MCF 10A (cell line): Measurements from ENCODE around the gene TMEM14C. TPM values are rescaled to one million over a fixed set of nuclear protein-coding genes. Genes with fewer than 3 reads are reported as not detected.
A peak's percentile ranks its signal among the peaks of the same experiment; 100 is the strongest.
"Not testable (repeated sequence)": the region's sequence is repeated elsewhere in the genome, so short reads cannot be mapped to it uniquely, and the experiment has no call there.

Source experiments
- BruUV-seq: library from RNA; stranded (reverse); fragments of 400-500 nt; replicated peaks from 2 replicates; lab custom pipeline; 2021; lab: Mats Ljungman, UMichigan
- CTCF ChIA-PET: fragments of 300-600 bp; sonication (Branson Sonifier 250); formaldehyde crosslinking; extraction: SDS; loops from one replicate; lab custom pipeline; 2021; ENCODE audit warnings: antibody characterized with exemption, inconsistent platforms; lab: Yijun Ruan, JAX
- POLR2A ChIA-PET: fragments of 300-600, 350-650 bp; sonication (Branson Sonifier 250); formaldehyde crosslinking; extraction: SDS; loops from one replicate; lab custom pipeline; 2020; ENCODE audit warnings: antibody characterized with exemption, inconsistent platforms; lab: Yijun Ruan, JAX
- DNase-seq: peaks from one replicate; pipeline ENCODE4 v3.0.0-alpha.2; 2018; ENCODE audit not compliant: unreplicated experiment
- H3K27ac Mint-ChIP-seq: one replicate; pipeline ENCODE4 v1.8.0; 2022; ENCODE audit warnings: mild to moderate bottlenecking, low read depth, mixed read lengths; ENCODE audit not compliant: unreplicated experiment
- H3K27me3 Mint-ChIP-seq: one replicate; pipeline ENCODE4 v1.8.0; 2022; ENCODE audit warnings: mixed read lengths; ENCODE audit not compliant: insufficient read depth, unreplicated experiment
- H3K36me3 Mint-ChIP-seq: one replicate; pipeline ENCODE4 v1.8.0; 2022; ENCODE audit warnings: mild to moderate bottlenecking, moderate library complexity, mixed read lengths; ENCODE audit not compliant: insufficient read depth, unreplicated experiment
- H3K4me1 Mint-ChIP-seq: one replicate; pipeline ENCODE4 v1.8.0; 2022; ENCODE audit warnings: mixed read lengths; ENCODE audit not compliant: insufficient read depth, unreplicated experiment
- H3K4me3 Mint-ChIP-seq: one replicate; pipeline ENCODE4 v1.8.0; 2022; ENCODE audit warnings: mild to moderate bottlenecking, moderate library complexity, mixed read lengths; ENCODE audit not compliant: unreplicated experiment
- H3K9me3 Mint-ChIP-seq: one replicate; pipeline ENCODE4 v1.8.0; 2022; ENCODE audit warnings: mixed read lengths; ENCODE audit not compliant: unreplicated experiment
- intact Hi-C: fragments of 100-400 bp; cut with micrococcal nuclease; formaldehyde crosslinking; loops from 2 replicates; pipeline ENCODE4 v1.14.1; 2022
- total RNA-seq: library from RNA; stranded (reverse); gene quantifications from 2 replicates; pipeline ENCODE4 v1.2.3, GENCODE V29; 2022
- TF ChIP-seq, protein P1 (sequence below): fragments of 200-600 bp; IDR thresholded peaks from one replicate; pipeline ENCODE4 v1.8.0; 2022; ENCODE audit warnings: antibody characterized with exemption, mild to moderate bottlenecking; ENCODE audit not compliant: unreplicated experiment

The TMEM14C gene
- total RNA-seq, 1 experiment from 2014 or later: 159 TPM

DNA sequence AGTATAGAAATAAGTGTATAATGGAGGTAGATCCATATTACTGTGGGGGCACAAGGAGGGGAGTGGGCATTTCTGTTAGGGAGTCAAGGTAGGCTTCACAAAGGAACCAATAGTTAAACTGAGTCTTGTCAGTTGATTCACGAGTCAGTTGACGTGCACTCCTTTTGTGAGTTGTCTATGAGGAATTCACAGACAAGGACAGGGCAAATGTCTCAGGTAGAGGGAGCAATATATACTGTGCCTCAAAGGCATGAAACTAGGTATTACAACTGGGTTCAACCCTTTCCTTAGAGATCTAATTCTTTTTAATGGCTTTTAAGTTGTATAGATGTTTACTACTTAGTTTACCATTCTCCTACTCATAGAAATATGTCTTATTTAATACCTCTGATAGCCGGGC, 11.0 kb downstream of the TMEM14C start:
- intact Hi-C loops: loop anchor here (1.0 kb wide), 1 partner anchor 25 kb away; no protein-coding TSS in a partner anchor
- no peak overlapping the region for H3K4me3 Mint-ChIP-seq
- H3K27me3 Mint-ChIP-seq: no peaks in the 10 kb centered on the region
- ChIA-PET POLR2A (interaction anchor here (0.7 to 2.3 kb wide), 7 partner anchors 10 to 319 kb away, joined by 3 to 31 read pairs (median 6); partner anchors contain the start of genes TMEM14B and TMEM14C), CTCF (interaction anchor here (0.6 to 0.9 kb wide), 2 partner anchors 39 to 68 kb away, joined by 3 to 6 read pairs; partner anchors contain the start of gene PAK1IP1)
- no TSS peak for BruUV-seq
- peaks cover 62% of the 10 kb centered on the region for H3K36me3 Mint-ChIP-seq
- no peaks in the 10 kb centered on the region for H3K9me3 Mint-ChIP-seq
- TF ChIP-seq, protein P1, sequence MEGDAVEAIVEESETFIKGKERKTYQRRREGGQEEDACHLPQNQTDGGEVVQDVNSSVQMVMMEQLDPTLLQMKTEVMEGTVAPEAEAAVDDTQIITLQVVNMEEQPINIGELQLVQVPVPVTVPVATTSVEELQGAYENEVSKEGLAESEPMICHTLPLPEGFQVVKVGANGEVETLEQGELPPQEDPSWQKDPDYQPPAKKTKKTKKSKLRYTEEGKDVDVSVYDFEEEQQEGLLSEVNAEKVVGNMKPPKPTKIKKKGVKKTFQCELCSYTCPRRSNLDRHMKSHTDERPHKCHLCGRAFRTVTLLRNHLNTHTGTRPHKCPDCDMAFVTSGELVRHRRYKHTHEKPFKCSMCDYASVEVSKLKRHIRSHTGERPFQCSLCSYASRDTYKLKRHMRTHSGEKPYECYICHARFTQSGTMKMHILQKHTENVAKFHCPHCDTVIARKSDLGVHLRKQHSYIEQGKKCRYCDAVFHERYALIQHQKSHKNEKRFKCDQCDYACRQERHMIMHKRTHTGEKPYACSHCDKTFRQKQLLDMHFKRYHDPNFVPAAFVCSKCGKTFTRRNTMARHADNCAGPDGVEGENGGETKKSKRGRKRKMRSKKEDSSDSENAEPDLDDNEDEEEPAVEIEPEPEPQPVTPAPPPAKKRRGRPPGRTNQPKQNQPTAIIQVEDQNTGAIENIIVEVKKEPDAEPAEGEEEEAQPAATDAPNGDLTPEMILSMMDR: no peak
- peaks cover 6% of the 10 kb centered on the region for H3K4me1 Mint-ChIP-seq
- DNase-seq: no peak
- H3K27ac Mint-ChIP-seq: peak overlapping the region; percentile 88

DNA sequence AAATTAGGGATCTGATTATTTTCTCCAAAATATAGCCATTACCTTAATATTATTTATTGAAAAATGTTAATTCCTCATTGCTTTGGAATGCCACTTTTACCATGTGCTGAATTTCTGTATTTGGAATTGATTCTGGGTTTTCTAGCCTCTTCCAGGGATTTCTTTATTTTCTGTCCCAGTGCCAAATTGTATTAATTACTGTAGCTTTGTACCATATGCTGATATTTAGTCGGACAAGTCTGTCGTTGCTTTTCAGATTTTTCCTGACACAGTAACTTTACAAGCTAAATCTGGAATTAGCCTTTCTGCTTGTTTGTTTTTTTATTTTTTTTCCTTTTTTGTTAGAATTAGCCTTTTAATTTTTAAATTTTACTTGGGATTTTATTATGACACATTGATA, 13.9 kb downstream of the TMEM14C start:
- peaks cover 47% of the 10 kb centered on the region for H3K36me3 Mint-ChIP-seq
- no TSS peak for BruUV-seq
- H3K9me3 Mint-ChIP-seq: no peaks in the 10 kb centered on the region
- no peak overlapping the region for H3K4me3 Mint-ChIP-seq
- TF ChIP-seq, protein P1: no peak
- H3K27ac Mint-ChIP-seq: peak overlapping the region; percentile 19
- CTCF ChIA-PET: interaction anchor here (0.6 to 1.6 kb wide), 4 partner anchors 10 to 95 kb away, joined by 3 to 7 read pairs (median 4); no protein-coding TSS in a partner anchor
- peaks cover 6% of the 10 kb centered on the region for H3K4me1 Mint-ChIP-seq
- DNase-seq: no peak
- H3K27me3 Mint-ChIP-seq: no peaks in the 10 kb centered on the region
- intact Hi-C loops: no loop called here
- POLR2A ChIA-PET: interaction anchor here (0.6 to 2.6 kb wide), 6 partner anchors 9 to 173 kb away, joined by 3 to 23 read pairs (median 6); partner anchors contain the start of genes C6orf52, PAK1IP1 and TMEM14C

DNA sequence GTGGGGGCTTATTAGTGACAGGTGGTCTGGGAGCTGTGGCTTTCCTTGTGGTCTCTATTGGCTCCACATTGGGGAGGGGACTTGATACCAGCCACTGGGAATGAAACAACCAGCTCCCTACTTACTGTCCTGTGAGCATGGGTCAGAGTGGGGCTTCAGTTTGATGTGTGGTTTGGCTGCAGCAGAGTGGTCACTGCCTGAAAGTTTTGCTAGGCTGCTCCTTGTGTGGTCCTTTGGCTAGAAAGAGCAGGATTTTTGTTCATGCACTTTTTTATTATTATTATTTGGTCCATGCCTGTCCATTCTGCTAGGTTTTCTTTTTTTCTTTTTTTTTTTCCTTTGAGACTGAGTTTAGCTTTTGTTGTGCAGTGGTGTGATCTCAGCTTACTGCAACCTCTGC, 17.2 kb downstream of the TMEM14C start:
- POLR2A ChIA-PET: interaction anchor here (1.3 kb wide), 1 partner anchor 17 kb away, joined by 3 read pairs; the partner anchor contains the start of gene TMEM14C
- no peaks in the 10 kb centered on the region for H3K27me3 Mint-ChIP-seq

DNA sequence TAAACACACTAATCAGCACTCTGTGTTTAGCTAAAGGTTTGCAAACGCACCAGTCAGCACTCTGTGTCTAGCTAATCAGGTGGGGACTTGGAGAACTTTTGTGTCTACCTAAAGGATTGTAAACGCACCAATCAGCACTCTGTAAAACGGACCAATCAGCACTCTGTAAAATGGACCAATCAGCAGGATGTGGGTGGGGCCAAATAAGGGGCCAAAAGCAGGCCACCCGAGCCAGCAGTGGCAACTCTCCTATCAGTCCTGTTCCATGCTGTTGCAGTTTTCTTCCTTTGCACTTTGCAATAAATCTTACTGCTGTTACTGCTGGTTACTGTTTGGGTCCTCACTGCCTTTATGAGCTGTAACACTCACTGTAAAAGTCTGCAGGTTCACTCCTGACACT, 18.8 kb downstream of the TMEM14C start:
- H3K9me3 Mint-ChIP-seq, DNase-seq, H3K4me3 Mint-ChIP-seq, intact Hi-C loops, H3K27ac Mint-ChIP-seq, BruUV-seq, H3K27me3 Mint-ChIP-seq, H3K4me1 Mint-ChIP-seq: not testable (repeated sequence)
- CTCF ChIA-PET: interaction anchor here (1.1 kb wide), 1 partner anchor 99 kb away, joined by 3 read pairs; no protein-coding TSS in a partner anchor
- POLR2A ChIA-PET: interaction anchor here (0.7 to 1.8 kb wide), 2 partner anchors 9 to 14 kb away, joined by 3 to 8 read pairs; no protein-coding TSS in a partner anchor
- H3K36me3 Mint-ChIP-seq: peaks cover 42% of the 10 kb centered on the region

More for the DNA sequence above, 17.2 kb downstream of the TMEM14C start:
- H3K27ac Mint-ChIP-seq: no peak overlapping the region
- peaks cover 42% of the 10 kb centered on the region for H3K36me3 Mint-ChIP-seq
- H3K4me1 Mint-ChIP-seq: no peaks in the 10 kb centered on the region
- no peak for DNase-seq
- CTCF ChIA-PET: interaction anchor here (0.6 kb wide), 1 partner anchor 20 kb away, joined by 4 read pairs; no protein-coding TSS in a partner anchor
- intact Hi-C loops: no loop called here
- no peak overlapping the region for H3K4me3 Mint-ChIP-seq
- H3K9me3 Mint-ChIP-seq: no peaks in the 10 kb centered on the region
- TF ChIP-seq, protein P1: no peak
- no TSS peak for BruUV-seq
